Measurements from ENCODE around the gene SZT2.
"Not testable (repeated sequence)": the region's sequence is repeated elsewhere in the genome, so short reads cannot be mapped to it uniquely, and the experiment has no call there.

The SZT2 gene

DNA sequence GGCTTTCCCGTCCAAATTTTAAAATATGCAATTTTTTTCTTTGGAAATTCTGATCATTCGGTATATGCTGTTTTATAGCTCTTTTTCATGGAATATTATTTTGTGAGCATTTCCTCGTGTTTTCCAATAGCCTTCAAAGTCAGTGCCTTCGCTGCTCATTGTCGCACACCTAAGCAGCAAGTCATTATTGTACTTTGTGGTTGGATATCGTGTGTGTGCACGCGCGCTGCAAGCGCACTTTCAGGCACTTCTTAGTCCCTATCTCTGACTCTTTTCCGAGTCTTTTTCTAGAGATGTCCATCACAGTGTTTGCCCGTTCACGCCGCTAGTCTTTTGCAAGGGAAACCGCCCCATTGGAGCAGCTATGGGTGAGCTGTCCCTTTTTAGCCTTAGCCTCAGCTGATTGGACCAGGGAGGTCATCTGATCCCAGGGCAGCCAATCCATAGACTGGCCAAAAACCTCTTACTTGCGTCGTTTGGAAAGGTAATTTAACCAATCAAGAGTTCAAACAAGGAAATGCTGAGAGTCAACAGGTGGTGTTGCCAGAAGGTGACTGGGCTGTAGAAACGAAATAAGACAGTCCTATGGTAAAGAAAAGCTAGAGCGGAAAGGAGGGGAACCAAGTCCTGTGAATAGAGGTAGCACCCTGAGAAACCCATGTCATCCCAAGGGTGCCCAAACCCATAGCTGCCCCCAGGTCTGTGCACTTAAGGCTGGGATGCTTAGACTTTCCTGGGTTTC is 64.7 kb downstream of the SZT2 start:
- ATAC-seq = peak; percentile 53
- TF ChIP-seq ESRRG (CRISPR knock-in tag; IDR thresholded peaks at IDR 0.05) (no peak), TCF4 (CRISPR knock-in tag; IDR thresholded peaks at IDR 0.05; ENCODE audit: borderline replicate concordance) (no peak), ARNTL (CRISPR knock-in tag; IDR thresholded peaks at IDR 0.05; ENCODE audit: borderline replicate concordance, low read depth) (no peak)

DNA sequence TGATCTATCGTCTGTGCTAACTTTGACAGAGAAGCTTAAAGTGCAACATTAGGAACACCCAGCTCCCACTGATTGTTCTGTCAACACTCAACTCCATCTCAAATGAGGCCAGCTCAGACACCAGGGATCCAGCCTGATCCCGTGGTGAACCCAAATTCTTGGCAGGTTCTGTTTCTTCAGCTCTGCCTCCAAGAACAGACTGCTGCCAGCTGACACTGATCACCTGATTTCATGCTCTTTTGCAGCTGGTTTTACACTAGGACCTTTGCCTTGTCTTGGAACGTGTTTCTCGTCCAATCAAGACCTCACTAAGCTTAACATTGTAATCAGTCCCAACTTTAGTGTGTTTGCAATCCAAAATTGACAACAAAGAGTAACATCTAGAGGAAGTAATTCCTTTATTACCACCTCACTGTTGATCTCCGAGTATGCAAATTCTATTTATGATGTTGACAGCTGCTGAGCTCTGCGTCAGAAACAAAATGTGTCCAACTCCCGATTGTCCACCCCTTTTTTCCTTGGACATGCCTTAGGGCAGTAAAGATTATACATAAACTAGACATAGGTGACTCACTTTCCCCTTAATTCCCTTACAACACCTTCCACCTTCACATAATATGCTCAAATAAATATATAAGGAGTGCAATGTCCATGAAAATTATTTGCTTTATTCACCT is 65.7 kb downstream of the SZT2 start:
- TF ChIP-seq, protein P1, sequence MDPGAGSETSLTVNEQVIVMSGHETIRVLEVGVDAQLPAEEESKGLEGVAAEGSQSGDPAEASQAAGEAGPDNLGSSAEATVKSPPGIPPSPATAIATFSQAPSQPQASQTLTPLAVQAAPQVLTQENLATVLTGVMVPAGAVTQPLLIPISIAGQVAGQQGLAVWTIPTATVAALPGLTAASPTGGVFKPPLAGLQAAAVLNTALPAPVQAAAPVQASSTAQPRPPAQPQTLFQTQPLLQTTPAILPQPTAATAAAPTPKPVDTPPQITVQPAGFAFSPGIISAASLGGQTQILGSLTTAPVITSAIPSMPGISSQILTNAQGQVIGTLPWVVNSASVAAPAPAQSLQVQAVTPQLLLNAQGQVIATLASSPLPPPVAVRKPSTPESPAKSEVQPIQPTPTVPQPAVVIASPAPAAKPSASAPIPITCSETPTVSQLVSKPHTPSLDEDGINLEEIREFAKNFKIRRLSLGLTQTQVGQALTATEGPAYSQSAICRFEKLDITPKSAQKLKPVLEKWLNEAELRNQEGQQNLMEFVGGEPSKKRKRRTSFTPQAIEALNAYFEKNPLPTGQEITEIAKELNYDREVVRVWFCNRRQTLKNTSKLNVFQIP (CRISPR knock-in tag; IDR thresholded peaks at IDR 0.05; ENCODE audit: borderline replicate concordance, low read depth) = no peak
- no peak for TF ChIP-seq ESRRG (CRISPR knock-in tag; IDR thresholded peaks at IDR 0.05)
- TF ChIP-seq, protein P2, sequence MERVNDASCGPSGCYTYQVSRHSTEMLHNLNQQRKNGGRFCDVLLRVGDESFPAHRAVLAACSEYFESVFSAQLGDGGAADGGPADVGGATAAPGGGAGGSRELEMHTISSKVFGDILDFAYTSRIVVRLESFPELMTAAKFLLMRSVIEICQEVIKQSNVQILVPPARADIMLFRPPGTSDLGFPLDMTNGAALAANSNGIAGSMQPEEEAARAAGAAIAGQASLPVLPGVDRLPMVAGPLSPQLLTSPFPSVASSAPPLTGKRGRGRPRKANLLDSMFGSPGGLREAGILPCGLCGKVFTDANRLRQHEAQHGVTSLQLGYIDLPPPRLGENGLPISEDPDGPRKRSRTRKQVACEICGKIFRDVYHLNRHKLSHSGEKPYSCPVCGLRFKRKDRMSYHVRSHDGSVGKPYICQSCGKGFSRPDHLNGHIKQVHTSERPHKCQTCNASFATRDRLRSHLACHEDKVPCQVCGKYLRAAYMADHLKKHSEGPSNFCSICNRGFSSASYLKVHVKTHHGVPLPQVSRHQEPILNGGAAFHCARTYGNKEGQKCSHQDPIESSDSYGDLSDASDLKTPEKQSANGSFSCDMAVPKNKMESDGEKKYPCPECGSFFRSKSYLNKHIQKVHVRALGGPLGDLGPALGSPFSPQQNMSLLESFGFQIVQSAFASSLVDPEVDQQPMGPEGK (CRISPR knock-in tag; IDR thresholded peaks at IDR 0.05; ENCODE audit: borderline replicate concordance) = no peak
- no peak for TF ChIP-seq ARNTL (CRISPR knock-in tag; IDR thresholded peaks at IDR 0.05; ENCODE audit: borderline replicate concordance, low read depth)
- TF ChIP-seq, protein P3, sequence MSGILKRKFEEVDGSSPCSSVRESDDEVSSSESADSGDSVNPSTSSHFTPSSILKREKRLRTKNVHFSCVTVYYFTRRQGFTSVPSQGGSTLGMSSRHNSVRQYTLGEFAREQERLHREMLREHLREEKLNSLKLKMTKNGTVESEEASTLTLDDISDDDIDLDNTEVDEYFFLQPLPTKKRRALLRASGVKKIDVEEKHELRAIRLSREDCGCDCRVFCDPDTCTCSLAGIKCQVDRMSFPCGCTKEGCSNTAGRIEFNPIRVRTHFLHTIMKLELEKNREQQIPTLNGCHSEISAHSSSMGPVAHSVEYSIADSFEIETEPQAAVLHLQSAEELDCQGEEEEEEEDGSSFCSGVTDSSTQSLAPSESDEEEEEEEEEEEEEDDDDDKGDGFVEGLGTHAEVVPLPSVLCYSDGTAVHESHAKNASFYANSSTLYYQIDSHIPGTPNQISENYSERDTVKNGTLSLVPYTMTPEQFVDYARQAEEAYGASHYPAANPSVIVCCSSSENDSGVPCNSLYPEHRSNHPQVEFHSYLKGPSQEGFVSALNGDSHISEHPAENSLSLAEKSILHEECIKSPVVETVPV (CRISPR knock-in tag; IDR thresholded peaks at IDR 0.05) = no peak
- TF ChIP-seq ZC3H10 (CRISPR knock-in tag; IDR thresholded peaks at IDR 0.05) = no peak
- no peak for TF ChIP-seq CSDC2 (CRISPR knock-in tag; IDR thresholded peaks at IDR 0.05)
- TF ChIP-seq, protein P4, sequence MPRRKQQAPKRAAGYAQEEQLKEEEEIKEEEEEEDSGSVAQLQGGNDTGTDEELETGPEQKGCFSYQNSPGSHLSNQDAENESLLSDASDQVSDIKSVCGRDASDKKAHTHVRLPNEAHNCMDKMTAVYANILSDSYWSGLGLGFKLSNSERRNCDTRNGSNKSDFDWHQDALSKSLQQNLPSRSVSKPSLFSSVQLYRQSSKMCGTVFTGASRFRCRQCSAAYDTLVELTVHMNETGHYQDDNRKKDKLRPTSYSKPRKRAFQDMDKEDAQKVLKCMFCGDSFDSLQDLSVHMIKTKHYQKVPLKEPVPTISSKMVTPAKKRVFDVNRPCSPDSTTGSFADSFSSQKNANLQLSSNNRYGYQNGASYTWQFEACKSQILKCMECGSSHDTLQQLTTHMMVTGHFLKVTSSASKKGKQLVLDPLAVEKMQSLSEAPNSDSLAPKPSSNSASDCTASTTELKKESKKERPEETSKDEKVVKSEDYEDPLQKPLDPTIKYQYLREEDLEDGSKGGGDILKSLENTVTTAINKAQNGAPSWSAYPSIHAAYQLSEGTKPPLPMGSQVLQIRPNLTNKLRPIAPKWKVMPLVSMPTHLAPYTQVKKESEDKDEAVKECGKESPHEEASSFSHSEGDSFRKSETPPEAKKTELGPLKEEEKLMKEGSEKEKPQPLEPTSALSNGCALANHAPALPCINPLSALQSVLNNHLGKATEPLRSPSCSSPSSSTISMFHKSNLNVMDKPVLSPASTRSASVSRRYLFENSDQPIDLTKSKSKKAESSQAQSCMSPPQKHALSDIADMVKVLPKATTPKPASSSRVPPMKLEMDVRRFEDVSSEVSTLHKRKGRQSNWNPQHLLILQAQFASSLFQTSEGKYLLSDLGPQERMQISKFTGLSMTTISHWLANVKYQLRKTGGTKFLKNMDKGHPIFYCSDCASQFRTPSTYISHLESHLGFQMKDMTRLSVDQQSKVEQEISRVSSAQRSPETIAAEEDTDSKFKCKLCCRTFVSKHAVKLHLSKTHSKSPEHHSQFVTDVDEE (CRISPR knock-in tag; IDR thresholded peaks at IDR 0.05) = no peak
- no peak for TF ChIP-seq ISL1 (CRISPR knock-in tag; IDR thresholded peaks at IDR 0.05)
- TF ChIP-seq OSR1 (CRISPR knock-in tag; IDR thresholded peaks at IDR 0.05) = no peak
- no peak for TF ChIP-seq SNAI2 (CRISPR knock-in tag; IDR thresholded peaks at IDR 0.05)
- TF ChIP-seq ZFP3 (CRISPR knock-in tag; IDR thresholded peaks at IDR 0.05) = no peak
- no peak for TF ChIP-seq RARB (CRISPR knock-in tag; IDR thresholded peaks at IDR 0.05)
- TF ChIP-seq ZNF8 (CRISPR knock-in tag; IDR thresholded peaks at IDR 0.05) = no peak
- no peak for TF ChIP-seq TOX (CRISPR knock-in tag; IDR thresholded peaks at IDR 0.05; ENCODE audit: borderline replicate concordance)
- TF ChIP-seq ZNF70 (CRISPR knock-in tag; IDR thresholded peaks at IDR 0.05) = no peak
- no peak for TF ChIP-seq ZFP30 (CRISPR knock-in tag; IDR thresholded peaks at IDR 0.05)
- TF ChIP-seq TCF4 (CRISPR knock-in tag; IDR thresholded peaks at IDR 0.05; ENCODE audit: borderline replicate concordance) = no peak
- no peak for TF ChIP-seq GLIS3 (CRISPR knock-in tag; IDR thresholded peaks at IDR 0.05)
- no peak for ATAC-seq

DNA sequence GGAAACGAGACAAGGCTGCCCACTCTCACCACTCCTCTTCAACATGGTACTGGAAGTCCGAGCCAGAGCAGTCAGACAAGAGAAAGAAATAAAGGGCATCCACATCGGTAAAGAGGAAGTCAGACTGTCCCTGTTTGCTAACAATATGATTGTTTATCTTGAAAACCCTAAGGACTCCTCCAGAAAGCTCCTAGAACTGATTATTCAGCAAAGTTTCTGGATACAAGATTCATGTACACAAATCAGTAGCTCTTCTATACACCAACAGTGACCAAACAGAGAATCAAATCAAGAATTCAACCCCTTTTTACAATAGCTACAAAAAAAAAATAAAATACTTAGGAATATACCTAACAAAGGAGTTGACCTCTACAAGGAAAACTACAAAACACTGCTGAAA is 68.7 kb downstream of the SZT2 start:
- not testable (repeated sequence) for ATAC-seq

DNA sequence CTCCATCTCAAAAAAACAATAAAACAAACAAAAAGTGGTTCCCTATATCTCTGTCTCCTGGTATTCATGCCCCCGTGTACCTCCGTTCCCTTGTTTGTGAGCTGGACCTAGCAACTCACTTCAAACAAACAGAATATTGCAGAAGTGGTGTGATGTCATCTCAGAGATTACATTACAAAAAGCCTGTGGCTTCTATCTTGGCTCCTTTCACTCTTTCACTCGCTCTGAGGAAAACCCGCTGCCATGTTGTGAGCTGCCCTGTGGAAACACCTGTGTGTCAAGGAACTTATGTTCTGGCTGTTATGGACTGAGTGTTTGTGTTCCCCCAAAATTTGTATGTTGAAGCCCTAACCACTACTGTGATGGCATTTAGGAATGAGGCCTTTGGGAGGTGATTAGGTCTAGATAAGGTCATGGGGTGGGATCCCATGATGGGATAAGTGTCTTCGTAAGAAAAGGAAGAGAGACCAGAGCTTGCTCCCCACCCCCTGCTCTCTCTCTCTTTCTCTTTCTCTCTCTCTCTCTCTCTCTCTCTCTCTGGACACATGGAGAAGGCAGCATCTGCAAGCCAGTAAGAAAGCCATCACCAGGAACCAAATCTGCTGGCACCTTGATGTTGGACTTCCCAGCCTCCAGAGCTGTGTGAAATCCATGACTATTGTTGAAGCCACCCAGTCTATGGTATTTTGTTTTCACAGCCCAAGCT is 71.4 kb downstream of the SZT2 start:
- TF ChIP-seq GLIS3 (CRISPR knock-in tag; IDR thresholded peaks at IDR 0.05) (no peak), CSDC2 (CRISPR knock-in tag; IDR thresholded peaks at IDR 0.05) (no peak), ZNF8 (CRISPR knock-in tag; IDR thresholded peaks at IDR 0.05) (no peak), ZC3H10 (CRISPR knock-in tag; IDR thresholded peaks at IDR 0.05) (no peak), ZFP3 (CRISPR knock-in tag; IDR thresholded peaks at IDR 0.05) (no peak), SNAI2 (CRISPR knock-in tag; IDR thresholded peaks at IDR 0.05) (no peak), RARB (CRISPR knock-in tag; IDR thresholded peaks at IDR 0.05) (no peak)
- TF ChIP-seq, protein P2 (CRISPR knock-in tag; IDR thresholded peaks at IDR 0.05; ENCODE audit: borderline replicate concordance) = no peak
- ATAC-seq = no peak
